Heart left ventricle (tissue), 16 donors: ENCODE measurements around the gene IFI44. TPM values are rescaled to one million over a fixed set of nuclear protein-coding genes. Genes with fewer than 3 reads are reported as not detected.
A peak's percentile ranks its signal among the peaks of the same experiment; 100 is the strongest.

Source experiments
- ATAC-seq, 4 donors: fragments of 200-7000 bp; cut with Tn5 transposase; one replicate each; pipeline ENCODE4 v1.9.1; 2020 to 2022; ENCODE audit warnings: moderate library complexity in 4 of 4, mild to moderate bottlenecking in 3 of 4, moderate number of reproducible peaks in 1 of 4
- DNase-seq, 5 donors: peaks; one replicate each; pipeline ENCODE4 v3.0.0-alpha.2; 2020
- H3K27ac ChIP-seq, 12 donors: fragments of 200-600 bp; sonication (generic) in 4 of 12; one replicate each; pipeline versions ENCODE4 v1.5.0 to v1.8.0; 2016 to 2022; ENCODE audit warnings: mild to moderate bottlenecking in 2 of 12
- H3K27me3 ChIP-seq, 9 donors: fragments of 200-600 bp; sonication (generic) in 2 of 9; one replicate each; pipeline versions ENCODE4 v1.5.1 to v1.8.0; 2016 to 2022; ENCODE audit warnings: mild to moderate bottlenecking in 3 of 9
- H3K36me3 ChIP-seq, 9 donors: fragments of 200-600 bp; sonication (generic) in 2 of 9; one replicate each; pipeline versions ENCODE4 v1.5.0 to v1.8.0; 2018 to 2022; ENCODE audit warnings: mild to moderate bottlenecking in 2 of 9
- H3K4me1 ChIP-seq, 12 donors: fragments of 200-600 bp; sonication (generic) in 4 of 12; one replicate each; pipeline versions ENCODE4 v1.5.0 to v1.8.0; 2016 to 2022; ENCODE audit warnings: mild to moderate bottlenecking in 3 of 12
- H3K4me3 ChIP-seq, 12 donors: fragments of 200-600 bp; sonication (generic) in 4 of 12; one replicate each; pipeline versions ENCODE4 v1.5.0 to v1.8.0; 2017 to 2022; ENCODE audit warnings: mild to moderate bottlenecking in 9 of 12, moderate library complexity in 4 of 12
- H3K9me3 ChIP-seq, 12 donors: fragments of 200-600 bp; sonication (generic) in 4 of 12; one replicate each; pipeline versions ENCODE4 v1.5.0 to v1.8.0; 2016 to 2022; ENCODE audit warnings: mild to moderate bottlenecking in 1 of 12
- CTCF ChIP-seq, 12 donors: fragments of 200-600 bp; sonication (generic) in 4 of 12; IDR thresholded peaks; one replicate each; pipeline versions ENCODE4 v1.5.0 to v1.8.0; 2018 to 2022; ENCODE audit warnings: antibody characterized with exemption in 12 of 12, mild to moderate bottlenecking in 5 of 12
- POLR2A ChIP-seq, 2 donors: fragments of 450-650 bp; IDR thresholded peaks; one replicate each; pipeline ENCODE4 v1.6.1; 2017; ENCODE audit warnings: antibody characterized with exemption in 2 of 2, mild to moderate bottlenecking in 2 of 2, moderate library complexity in 2 of 2
- WGBS, 4 donors: extraction: QIAGEN DNeasy Blood & Tissue Kit in 2 of 4; methylation state at CpG; one replicate each; pipeline versions ENCODE4 v1.1.5 to v1.1.7; 2013 to 2018; 5-methylcytosine and 5-hydroxymethylcytosine counted together
- intact Hi-C, 10 donors: fragments of 100-400 bp; cut with DNase I; formaldehyde crosslinking; loops; one replicate each; pipeline versions ENCODE4 v1.11.1 to v1.14.2; 2022
- polyA plus RNA-seq, 2 donors: library from polyadenylated mRNA; stranded (reverse); fragments of 200-250 nt; gene quantifications; one replicate each; pipeline ENCODE4 v1.2.3, GENCODE V29; 2013
- total RNA-seq, 9 donors: library from RNA; depleted of rRNA in 2 of 9; stranded (reverse); fragments of >200 nt in 2 of 9; fragmentation: NEBNext Ultra II Directional in 3 of 9; extraction: Animal tissue kit (Norgen Biotek cat#: 25700) in 3 of 9; gene quantifications; one replicate each; pipeline versions ENCODE4 v1.1.0 to v1.2.4, GENCODE V29; 2016 to 2023
- donor health status: ischemic (EF 13 %, LVEDD 7.1; RV severe dilation, severe dysfunction).
- donor health status: healthy with polysubstance abuse.
- donor health status: DM: no; HTN: yes; CAD: no.
- donor health status: DM: no; HTN: no; CAD: no.
- donor health status: ischemic (EF 25% LVEDD 6.9; RV normal size, moderate dysfunction).
- donor health status: ischemic (EF 25% LVEDD 5.7; RV mildly dilated, moderate dysfunction).
- donor health status: healthy.
- donor health status: DM: yes; HTN: yes; CAD: no.
- donor health status: ischemic (EF 35%, LVEDD 5.7; RV mildly dilated, moderate dysfunction).
- donor health status: nonischemic (EF 11% LVEDD 7.7; RV severe dilation, severe dysfunction).
- donor health status: DM: yes; HTN: yes; CAD: no.
- donor health status: PGD.
- donor health status: ischemic (EF 29% LVEDD 5.4; RV normal size, mild dysfunction).
- donor health status: nonischemic (EF 23%, LVEDD 6.1; RV moderate dilation, normal function).

IFI44 gene
- total and polyA plus RNA-seq, 11 donors: 4.5 to 43.0 (median 11.2) TPM

GRCh38 chr1:78676347-78676982, 26.8 kb downstream of the IFI44 start:
- intact Hi-C loops: loop anchor here (1.0 to 10.0 kb wide), 10 partner anchors 58 to 542 kb away; no protein-coding TSS in a partner anchor
- DNase-seq (peak in 2 of 5 donors; percentile 41 to 44), ATAC-seq (peak in 1 of 4 donors; percentile 51)
- H3K27me3 ChIP-seq: no peaks in the 10 kb centered on the region
- H3K27ac ChIP-seq: no peak overlapping the region
- H3K4me3 ChIP-seq: peak overlapping the region in 1 of 12 donors; percentile 23
- WGBS, 4 donors: 41 to 45% (median 43%) methylated on average over 9 of the region's 9 CpGs
- TF ChIP-seq CTCF (IDR thresholded peaks at IDR 0.05) (peak; percentile 69 to 92 (median 89)), POLR2A (IDR thresholded peaks at IDR 0.05) (no peak)
- no peaks in the 10 kb centered on the region for H3K9me3 ChIP-seq
- H3K4me1 ChIP-seq: peaks cover 0 to 6% (median 0%) of the 10 kb centered on the region in 12 donors
- no peaks in the 10 kb centered on the region for H3K36me3 ChIP-seq

- intact Hi-C loops: loop anchor here (1.0 to 10.0 kb wide), 10 partner anchors 58 to 542 kb away; no protein-coding TSS in a partner anchor
- Histone ChIP-seq H3K27me3 (no peaks in the 10 kb centered on the region), H3K36me3 (no peaks in the 10 kb centered on the region), H3K4me1 (peaks cover 0 to 6% (median 0%) of the 10 kb centered on the region in 12 donors), H3K4me3 (no peak overlapping the region), H3K27ac (no peak overlapping the region), H3K9me3 (no peaks in the 10 kb centered on the region)
- no peak for TF ChIP-seq CTCF (IDR thresholded peaks at IDR 0.05)
- 53 to 65% (median 60%) methylated on average over 3 of the region's 3 CpGs for WGBS, 4 donors
- DNase-seq: no peak
- no peak for ATAC-seq
Measured at GRCh38 chr1:78676993-78677392, 27.4 kb downstream of the IFI44 start.

DNA sequence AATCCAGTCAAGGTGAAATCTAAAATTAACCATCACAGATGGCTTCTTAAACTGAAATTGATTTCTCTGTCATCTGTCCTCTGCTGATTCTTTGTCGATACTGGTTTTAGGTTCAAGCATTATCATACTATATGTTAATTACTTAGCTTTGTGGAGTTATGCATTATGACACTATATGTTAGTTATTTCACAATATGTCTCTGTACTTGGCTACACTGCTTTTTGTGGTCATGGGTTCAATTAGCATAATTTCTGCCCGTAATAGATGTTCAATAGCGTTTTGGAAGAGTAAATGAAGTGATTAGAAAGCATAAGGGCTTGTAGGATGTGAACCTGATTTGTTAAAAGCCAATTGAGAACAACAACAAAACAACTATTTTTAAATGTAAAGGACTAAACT, 28.2 kb downstream of the IFI44 start:
- Histone ChIP-seq H3K27ac (no peak overlapping the region), H3K9me3 (no peaks in the 10 kb centered on the region), H3K4me1 (peaks cover 0 to 6% (median 0%) of the 10 kb centered on the region in 12 donors), H3K27me3 (no peaks in the 10 kb centered on the region), H3K36me3 (no peaks in the 10 kb centered on the region), H3K4me3 (no peak overlapping the region)
- DNase-seq: no peak
- WGBS, 4 donors: 93 to 97% (median 95%) methylated on average over 3 of the region's 3 CpGs
- TF ChIP-seq CTCF (IDR thresholded peaks at IDR 0.05) (no peak), POLR2A (IDR thresholded peaks at IDR 0.05) (no peak)
- intact Hi-C loops: loop anchor here (2.0 to 10.0 kb wide), 8 partner anchors 59 to 543 kb away; no protein-coding TSS in a partner anchor
- no peak for ATAC-seq

- DNase-seq: no peak
- no peak overlapping the region for H3K27ac ChIP-seq
- intact Hi-C loops: loop anchor here in 9 of 10 donors (5.0 to 10.0 kb wide), 5 partner anchors 61 to 544 kb away; no protein-coding TSS in a partner anchor
- H3K27me3 ChIP-seq: no peaks in the 10 kb centered on the region
- H3K4me1 ChIP-seq: peaks cover 0 to 6% (median 0%) of the 10 kb centered on the region in 12 donors
- no peak overlapping the region for H3K4me3 ChIP-seq
- ATAC-seq: no peak
- TF ChIP-seq POLR2A (IDR thresholded peaks at IDR 0.05) (no peak), CTCF (IDR thresholded peaks at IDR 0.05) (no peak)
- no peaks in the 10 kb centered on the region for H3K9me3 ChIP-seq
- H3K36me3 ChIP-seq: no peaks in the 10 kb centered on the region
Measured at GRCh38 chr1:78678324-78678723, 28.7 kb downstream of the IFI44 start.
